IMR-90 (cell line): ENCODE data around the gene INPP5D. TPM values are rescaled to one million over a fixed set of nuclear protein-coding genes. Genes with fewer than 3 reads are reported as not detected.

ENCODE experiments used
- ATAC-seq: fragments of 200-7000 bp; cut with Tn5 transposase; 2 replicates; pipeline ENCODE4 v1.9.1; 2020; ENCODE audit warnings: low read depth, mild to moderate bottlenecking, moderate library complexity
- BruUV-seq: library from RNA; stranded (reverse); fragments of 400-500 nt; replicated peaks from 2 replicates; lab custom pipeline; 2021; lab: Mats Ljungman, UMichigan
- CTCF ChIA-PET: fragments of 300-600 bp; formaldehyde crosslinking; extraction: SDS; loops from one replicate; lab custom pipeline; 2021; ENCODE audit warnings: antibody characterized with exemption; lab: Yijun Ruan, JAX
- POLR2A ChIA-PET: fragments of 300-600 bp; sonication (Branson Sonifier 250); formaldehyde crosslinking; loops from one replicate; lab custom pipeline; 2022; ENCODE audit warnings: antibody characterized with exemption; ENCODE audit not compliant: unreplicated experiment; lab: Charles Lee
- DNase-seq: peaks from one replicate; pipeline ENCODE4 v3.0.0; 2013
- H2AFZ ChIP-seq: replicated peaks from 2 replicates; pipeline ENCODE3; 2013; ENCODE audit warnings: low read length, mild to moderate bottlenecking; ENCODE audit not compliant: poor library complexity
- H2AK5ac ChIP-seq: 2 replicates; pipeline ENCODE4 v1.6.1; 2013; ENCODE audit warnings: low read depth, low read length, inconsistent platforms
- H2AK9ac ChIP-seq: replicated peaks from 2 replicates; pipeline ENCODE3; 2013; ENCODE audit warnings: mild to moderate bottlenecking, low read depth, low read length, moderate library complexity; ENCODE audit not compliant: poor library complexity
- H2BK120ac ChIP-seq: 2 replicates; pipeline ENCODE4 v1.6.1; 2013; ENCODE audit warnings: low read depth, low read length, inconsistent platforms
- H2BK15ac ChIP-seq: 3 replicates; pipeline ENCODE4 v1.6.1; 2013; ENCODE audit warnings: low read depth, low read length, inconsistent platforms
- H2BK20ac ChIP-seq: 2 replicates; pipeline ENCODE4 v1.6.1; 2013; ENCODE audit warnings: low read depth, mild to moderate bottlenecking, inconsistent platforms, low read length, moderate library complexity
- H2BK5ac ChIP-seq: 2 replicates; pipeline ENCODE4 v1.6.1; 2013; ENCODE audit warnings: mild to moderate bottlenecking, low read depth, low read length, inconsistent platforms; ENCODE audit not compliant: poor library complexity, severe bottlenecking
- H3K14ac ChIP-seq: replicated peaks from 2 replicates; pipeline ENCODE4 v1.6.1; 2013; ENCODE audit warnings: low read depth, low read length, inconsistent platforms
- H3K18ac ChIP-seq: 2 replicates; pipeline ENCODE4 v1.6.1; 2013; ENCODE audit warnings: low read depth, low read length, control low read depth
- H3K23ac ChIP-seq: 2 replicates; pipeline ENCODE4 v1.6.1; 2013; ENCODE audit warnings: low read depth, low read length, inconsistent platforms
- H3K27ac ChIP-seq: 2 replicates; pipeline ENCODE4 v1.5.1; 2013; ENCODE audit warnings: mild to moderate bottlenecking, control low read depth, low read length; ENCODE audit not compliant: insufficient read depth
- H3K27me3 ChIP-seq: 2 replicates; pipeline ENCODE4 v1.6.1; 2013; ENCODE audit warnings: low read length; ENCODE audit not compliant: control insufficient read depth, insufficient read depth
- H3K36me3 ChIP-seq: 2 replicates; pipeline ENCODE4 v1.6.1; 2013; ENCODE audit warnings: low read length, mixed read lengths; ENCODE audit not compliant: control insufficient read depth, insufficient read depth
- H3K4ac ChIP-seq: 2 replicates; pipeline ENCODE4 v1.6.1; 2013; ENCODE audit warnings: low read depth, low read length, inconsistent platforms
- H3K4me1 ChIP-seq: 2 replicates; pipeline ENCODE4 v1.6.1; 2013; ENCODE audit warnings: low read length, mixed read lengths; ENCODE audit not compliant: control insufficient read depth, insufficient read depth
- H3K4me2 ChIP-seq: 2 replicates; pipeline ENCODE4 v1.6.1; 2013; ENCODE audit warnings: low read depth, mild to moderate bottlenecking, control low read depth, low read length, moderate library complexity
- H3K4me3 ChIP-seq: 2 replicates; pipeline ENCODE4 v1.5.1; 2013; ENCODE audit warnings: low read depth, mild to moderate bottlenecking, control low read depth, low read length, moderate library complexity; ENCODE audit not compliant: insufficient read depth
- H3K56ac ChIP-seq: 2 replicates; pipeline ENCODE4 v1.6.1; 2013; ENCODE audit warnings: low read length, inconsistent platforms; ENCODE audit not compliant: insufficient read depth; ENCODE audit errors: extremely low read depth
- H3K79me1 ChIP-seq, 2 experiments: 2 replicates each; pipeline ENCODE4 v1.6.1; 2013; ENCODE audit warnings: low read length in 2 of 2, inconsistent platforms in 1 of 2, low read depth in 1 of 2
- H3K9ac ChIP-seq: 2 replicates; pipeline ENCODE4 v1.6.1; 2013; ENCODE audit warnings: low read depth, low read length, control low read depth
- H3K9me1 ChIP-seq: 2 replicates; pipeline ENCODE4 v1.6.1; 2013; ENCODE audit warnings: low read length, inconsistent platforms; ENCODE audit not compliant: insufficient read depth
- H3K9me3 ChIP-seq: 2 replicates; pipeline ENCODE4 v1.6.1; 2013; ENCODE audit warnings: low read length; ENCODE audit not compliant: control insufficient read depth, insufficient read depth
- H4K20me1 ChIP-seq: 2 replicates; pipeline ENCODE4 v1.6.1; 2013; ENCODE audit warnings: low read length, inconsistent platforms; ENCODE audit not compliant: insufficient read depth
- H4K5ac ChIP-seq: 2 replicates; pipeline ENCODE4 v1.6.1; 2013; ENCODE audit warnings: mild to moderate bottlenecking, low read depth, low read length, control low read depth
- H4K8ac ChIP-seq, 2 experiments: 2 replicates each; pipeline ENCODE4 v1.6.1; 2013; ENCODE audit warnings: low read depth in 2 of 2, low read length in 2 of 2, control low read depth in 1 of 2, inconsistent platforms in 1 of 2
- H4K91ac ChIP-seq: 2 replicates; pipeline ENCODE4 v1.6.1; 2013; ENCODE audit warnings: low read depth, low read length, inconsistent platforms; ENCODE audit not compliant: insufficient read depth
- BHLHE40 ChIP-seq: fragments of 150-350 bp; IDR thresholded peaks from 2 replicates; pipeline ENCODE4 v1.6.1; 2016; ENCODE audit warnings: mild to moderate bottlenecking, low read depth, low read length
- CEBPB ChIP-seq: IDR thresholded peaks from 2 replicates; pipeline ENCODE4 v1.6.1; 2012; ENCODE audit warnings: low read depth, low read length, improper control_type of control experiment
- CHD1 ChIP-seq: IDR thresholded peaks from 2 replicates; pipeline ENCODE4 v1.6.1; 2012; ENCODE audit warnings: low read depth, low read length, improper control_type of control experiment
- ELK1 ChIP-seq: fragments of 150-350 bp; IDR thresholded peaks from 2 replicates; pipeline ENCODE4 v1.6.1; 2016; ENCODE audit warnings: low read depth, mild to moderate bottlenecking, low read length, moderate library complexity, borderline replicate concordance
- FOS ChIP-seq: fragments of 150-350 bp; IDR thresholded peaks from 2 replicates; pipeline ENCODE4 v1.6.1; 2016; ENCODE audit warnings: low read depth, low read length
- MAFK ChIP-seq: IDR thresholded peaks from 2 replicates; pipeline ENCODE4 v1.6.1; 2012; ENCODE audit warnings: low read depth, low read length, improper control_type of control experiment
- MAZ ChIP-seq: IDR thresholded peaks from 2 replicates; pipeline ENCODE4 v1.6.1; 2012; ENCODE audit warnings: low read depth, mild to moderate bottlenecking, low read length, improper control_type of control experiment, moderate library complexity, borderline replicate concordance
- MXI1 ChIP-seq: IDR thresholded peaks from 2 replicates; pipeline ENCODE4 v1.6.1; 2012; ENCODE audit warnings: low read depth, mild to moderate bottlenecking, low read length, moderate library complexity, borderline replicate concordance
- NFE2L2 ChIP-seq: fragments of 150-350 bp; IDR thresholded peaks from 2 replicates; pipeline ENCODE4 v1.6.1; 2016; ENCODE audit warnings: low read depth, mild to moderate bottlenecking, low read length
- RAD21 ChIP-seq: IDR thresholded peaks from 2 replicates; pipeline ENCODE4 v1.6.1; 2012; ENCODE audit warnings: low read length, improper control_type of control experiment
- RCOR1 ChIP-seq: IDR thresholded peaks from 2 replicates; pipeline ENCODE4 v1.6.1; 2012; ENCODE audit warnings: mild to moderate bottlenecking, low read length, improper control_type of control experiment; ENCODE audit not compliant: insufficient replicate concordance
- RFX5 ChIP-seq: IDR thresholded peaks from 2 replicates; pipeline ENCODE4 v1.8.0; 2012; ENCODE audit warnings: low read depth, mild to moderate bottlenecking, low read length, moderate library complexity
- SMC3 ChIP-seq: fragments of 150-350 bp; IDR thresholded peaks from 2 replicates; pipeline ENCODE4 v1.6.1; 2016; ENCODE audit warnings: low read depth, mild to moderate bottlenecking, antibody characterized with exemption, low read length, moderate library complexity
- USF2 ChIP-seq: fragments of 150-350 bp; IDR thresholded peaks from 2 replicates; pipeline ENCODE4 v1.6.1; 2017; ENCODE audit warnings: mild to moderate bottlenecking, antibody characterized with exemption, low read length, low read depth
- whole genome bisulfite sequencing, 2 experiments: methylation state at CpG; one replicate each; pipeline versions ENCODE4 v1.1.5 to v1.1.7; 2013; ENCODE audit warnings: missing lambda C conversion rate in 2 of 2; ENCODE audit not compliant: insufficient read length in 1 of 2; ENCODE audit errors: extremely low coverage in 2 of 2; 5-methylcytosine and 5-hydroxymethylcytosine counted together
- dilution Hi-C: fragments of 300-500 bp; cut with HindIII; formaldehyde crosslinking; loops from one replicate; pipeline ENCODE4 v1.14.3; 2018; ENCODE audit warnings: low sequenced_read_pairs; ENCODE audit not compliant: unreplicated experiment
- in situ Hi-C: fragments of 300-500 bp; cut with MboI; formaldehyde crosslinking; loops from 3 replicates; pipeline ENCODE4 v1.14.3; 2019; ENCODE audit warnings: low sequenced_read_pairs, inconsistent platforms, mixed read lengths
- intact Hi-C: fragments of 100-400 bp; cut with micrococcal nuclease; formaldehyde crosslinking; loops from 2 replicates; pipeline ENCODE4 v1.10.0; 2022
- polyA plus RNA-seq, 3 experiments: library from polyadenylated mRNA; depleted of rRNA; stranded (reverse); fragments of >200 nt; gene quantifications; 2 replicates each; pipeline ENCODE4 v1.2.3, GENCODE V29; 2012; ENCODE audit warnings: low replicate concordance in 1 of 3
- total RNA-seq: library from RNA; depleted of rRNA; stranded (reverse); fragments of >200 nt; gene quantifications from 2 replicates; pipeline ENCODE4 v1.2.3, GENCODE V29; 2012
- TF ChIP-seq, protein P1 (sequence below): conservative IDR thresholded peaks from 2 replicates; pipeline ENCODE4 v1.5.1; 2012; ENCODE audit warnings: mild to moderate bottlenecking, low read depth, low read length, improper control_type of control experiment

Gene INPP5D
- total and polyA plus RNA-seq, 2 of the 4 experiments (the other 2 are of a cell fraction) = 0.18 to 0.29 TPM

- H3K36me3 ChIP-seq = no peaks in the 10 kb centered on the region
- H2AK5ac ChIP-seq = no peak overlapping the region
- no peak overlapping the region for H3K4ac ChIP-seq
- no peaks in the 10 kb centered on the region for H3K9me3 ChIP-seq
- no peak overlapping the region for H3K4me2 ChIP-seq
- BruUV-seq = no TSS peak
- H4K20me1 ChIP-seq = no peaks in the 10 kb centered on the region
- H4K5ac ChIP-seq = no peak overlapping the region
- no peaks in the 10 kb centered on the region for H3K4me1 ChIP-seq
- no peak overlapping the region for H3K23ac ChIP-seq
- whole genome bisulfite sequencing, 2 experiments = no CpG with 5 or more reads among the region's 7 CpGs
- H3K79me1 ChIP-seq = no peaks in the 10 kb centered on the region
- no peak overlapping the region for H3K14ac ChIP-seq
- no peak overlapping the region for H2BK120ac ChIP-seq
- dilution Hi-C loops = no loop called here
- H4K8ac ChIP-seq = no peak overlapping the region
- ATAC-seq (no peak), DNase-seq (no peak)
- no peak overlapping the region for H3K4me3 ChIP-seq
- H3K9me1 ChIP-seq = no peaks in the 10 kb centered on the region
- H3K27me3 ChIP-seq = peaks cover 6% of the 10 kb centered on the region; the same call in 1 of the 2 replicates
- TF ChIP-seq FOS (no peak), NFE2L2 (no peak), MAFK (no peak), CEBPB (no peak), RCOR1 (no peak), SMC3 (no peak), MAZ (no peak), CHD1 (no peak), RFX5 (no peak), MXI1 (no peak), BHLHE40 (no peak), RAD21 (no peak), USF2 (no peak), ELK1 (no peak)
- TF ChIP-seq, protein P1, sequence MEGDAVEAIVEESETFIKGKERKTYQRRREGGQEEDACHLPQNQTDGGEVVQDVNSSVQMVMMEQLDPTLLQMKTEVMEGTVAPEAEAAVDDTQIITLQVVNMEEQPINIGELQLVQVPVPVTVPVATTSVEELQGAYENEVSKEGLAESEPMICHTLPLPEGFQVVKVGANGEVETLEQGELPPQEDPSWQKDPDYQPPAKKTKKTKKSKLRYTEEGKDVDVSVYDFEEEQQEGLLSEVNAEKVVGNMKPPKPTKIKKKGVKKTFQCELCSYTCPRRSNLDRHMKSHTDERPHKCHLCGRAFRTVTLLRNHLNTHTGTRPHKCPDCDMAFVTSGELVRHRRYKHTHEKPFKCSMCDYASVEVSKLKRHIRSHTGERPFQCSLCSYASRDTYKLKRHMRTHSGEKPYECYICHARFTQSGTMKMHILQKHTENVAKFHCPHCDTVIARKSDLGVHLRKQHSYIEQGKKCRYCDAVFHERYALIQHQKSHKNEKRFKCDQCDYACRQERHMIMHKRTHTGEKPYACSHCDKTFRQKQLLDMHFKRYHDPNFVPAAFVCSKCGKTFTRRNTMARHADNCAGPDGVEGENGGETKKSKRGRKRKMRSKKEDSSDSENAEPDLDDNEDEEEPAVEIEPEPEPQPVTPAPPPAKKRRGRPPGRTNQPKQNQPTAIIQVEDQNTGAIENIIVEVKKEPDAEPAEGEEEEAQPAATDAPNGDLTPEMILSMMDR = no peak
- intact Hi-C loops = no loop called here
- no peak overlapping the region for H2BK15ac ChIP-seq
- H2AFZ ChIP-seq = no peak overlapping the region
- POLR2A ChIA-PET = no interaction called here
- H4K91ac ChIP-seq = no peak overlapping the region
- H3K18ac ChIP-seq = no peak overlapping the region
- in situ Hi-C loops = no loop called here
- no peak overlapping the region for H2BK20ac ChIP-seq
- no peak overlapping the region for H3K27ac ChIP-seq
- H2BK5ac ChIP-seq = no peak overlapping the region
- no peak overlapping the region for H3K56ac ChIP-seq
- CTCF ChIA-PET = no interaction called here
- H3K9ac ChIP-seq = no peak overlapping the region
- H2AK9ac ChIP-seq = no peak overlapping the region
Measured at GRCh38 chr2:233174137-233174536, 114.0 kb downstream of the INPP5D start.
